Brain microvascular endothelial cell (primary cell): Measurements from ENCODE around the gene CPSF4.

Experiments used
- DNase-seq: peaks from one replicate; pipeline ENCODE4 v3.0.0-alpha.2; 2020
- H3K27ac ChIP-seq: fragments of 250-450 bp; sonication (Bioruptor Pico); 2 replicates; pipeline ENCODE4 v1.5.1; 2020; ENCODE audit warnings: mild to moderate bottlenecking, moderate library complexity
- H3K27me3 ChIP-seq: fragments of 250-450 bp; sonication (Bioruptor Pico); replicated peaks from 2 replicates; pipeline ENCODE4 v1.5.1; 2020; ENCODE audit warnings: mild to moderate bottlenecking
- H3K36me3 ChIP-seq: fragments of 250-450 bp; sonication (Bioruptor Pico); replicated peaks from 2 replicates; pipeline ENCODE4 v1.5.1; 2020; ENCODE audit warnings: mild to moderate bottlenecking
- H3K4me3 ChIP-seq: 2 replicates; pipeline ENCODE4 v1.5.1; 2011; ENCODE audit warnings: low read depth, mild to moderate bottlenecking, control low read depth, low read length, moderate library complexity
- in situ Hi-C: cut with HindIII; loops from 2 replicates; pipeline ENCODE4 v1.10.0; 2017; ENCODE audit warnings: low sequenced_read_pairs, low pct_ligation_motif_present
- TF ChIP-seq, protein P1 (sequence below): IDR thresholded peaks from 2 replicates; pipeline ENCODE4 v1.5.1; 2011; ENCODE audit warnings: low read depth, mild to moderate bottlenecking, moderate library complexity, low read length, control low read depth, inconsistent platforms; ENCODE audit errors: missing control alignments

The CPSF4 gene

GRCh38 chr7:99420986-99421385 lies 17.8 kb upstream of the CPSF4 start:
- TF ChIP-seq, protein P1, sequence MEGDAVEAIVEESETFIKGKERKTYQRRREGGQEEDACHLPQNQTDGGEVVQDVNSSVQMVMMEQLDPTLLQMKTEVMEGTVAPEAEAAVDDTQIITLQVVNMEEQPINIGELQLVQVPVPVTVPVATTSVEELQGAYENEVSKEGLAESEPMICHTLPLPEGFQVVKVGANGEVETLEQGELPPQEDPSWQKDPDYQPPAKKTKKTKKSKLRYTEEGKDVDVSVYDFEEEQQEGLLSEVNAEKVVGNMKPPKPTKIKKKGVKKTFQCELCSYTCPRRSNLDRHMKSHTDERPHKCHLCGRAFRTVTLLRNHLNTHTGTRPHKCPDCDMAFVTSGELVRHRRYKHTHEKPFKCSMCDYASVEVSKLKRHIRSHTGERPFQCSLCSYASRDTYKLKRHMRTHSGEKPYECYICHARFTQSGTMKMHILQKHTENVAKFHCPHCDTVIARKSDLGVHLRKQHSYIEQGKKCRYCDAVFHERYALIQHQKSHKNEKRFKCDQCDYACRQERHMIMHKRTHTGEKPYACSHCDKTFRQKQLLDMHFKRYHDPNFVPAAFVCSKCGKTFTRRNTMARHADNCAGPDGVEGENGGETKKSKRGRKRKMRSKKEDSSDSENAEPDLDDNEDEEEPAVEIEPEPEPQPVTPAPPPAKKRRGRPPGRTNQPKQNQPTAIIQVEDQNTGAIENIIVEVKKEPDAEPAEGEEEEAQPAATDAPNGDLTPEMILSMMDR = no peak
- in situ Hi-C loops = no loop called here
- DNase-seq = no peak
- Histone ChIP-seq H3K27ac (no peak overlapping the region), H3K27me3 (no peaks in the 10 kb centered on the region), H3K36me3 (peaks cover 81% of the 10 kb centered on the region), H3K4me3 (no peak overlapping the region)

DNA sequence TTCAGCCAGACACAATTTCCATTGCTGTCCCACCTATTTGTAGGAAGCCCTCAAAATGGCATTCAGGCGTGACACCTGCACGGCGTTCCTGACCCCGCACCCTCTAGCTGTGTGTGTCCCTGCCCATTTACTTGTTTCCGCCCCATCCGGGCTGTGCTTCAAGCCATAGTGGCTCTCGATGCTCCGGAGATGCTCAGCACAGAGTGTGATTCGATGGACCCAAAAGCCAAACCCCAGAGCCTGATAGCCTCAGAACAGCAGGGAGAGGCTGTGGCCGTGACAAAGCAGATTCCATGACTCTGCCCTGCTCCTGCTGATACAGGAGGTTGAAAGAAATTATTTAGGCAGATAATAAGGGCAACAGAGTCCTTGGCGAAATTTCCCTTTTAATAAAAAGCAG lies 16.6 kb upstream of the CPSF4 start:
- Histone ChIP-seq H3K27me3 (no peaks in the 10 kb centered on the region), H3K36me3 (peaks cover 70% of the 10 kb centered on the region), H3K27ac (no peak overlapping the region), H3K4me3 (no peak overlapping the region)
- TF ChIP-seq, protein P1 = no peak
- DNase-seq = no peak
- in situ Hi-C loops = no loop called here

DNA sequence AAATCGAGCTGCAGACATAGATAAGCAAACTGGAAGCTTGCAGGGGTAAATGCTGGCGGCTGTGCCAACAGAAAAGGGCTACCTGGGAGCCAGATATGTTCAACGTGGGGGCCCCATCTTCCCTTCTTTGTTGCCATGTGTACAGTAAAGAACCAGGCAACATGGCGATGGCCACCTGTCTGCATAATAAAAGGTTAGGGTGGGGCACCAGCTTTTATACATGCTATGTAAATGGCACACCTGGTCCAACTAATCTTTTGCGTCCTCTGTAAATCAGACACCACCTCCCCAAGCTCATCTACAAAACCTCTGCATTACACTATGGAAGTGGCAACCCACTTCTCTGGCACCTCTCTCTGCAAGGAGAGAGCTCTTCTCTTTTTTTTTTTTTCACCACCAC lies 16.1 kb upstream of the CPSF4 start:
- in situ Hi-C loops = no loop called here
- H3K4me3 ChIP-seq = no peak overlapping the region
- no peak overlapping the region for H3K27ac ChIP-seq
- H3K27me3 ChIP-seq = no peaks in the 10 kb centered on the region
- no peak for DNase-seq
- TF ChIP-seq, protein P1 = no peak
- peaks cover 66% of the 10 kb centered on the region for H3K36me3 ChIP-seq

- Histone ChIP-seq H3K27ac (no peak overlapping the region), H3K36me3 (peaks cover 56% of the 10 kb centered on the region), H3K27me3 (no peaks in the 10 kb centered on the region), H3K4me3 (no peak overlapping the region)
- DNase-seq = no peak
- TF ChIP-seq, protein P1 = no peak
- in situ Hi-C loops = no loop called here
Observed at GRCh38 chr7:99424932-99425730, 13.6 kb upstream of the CPSF4 start.

- in situ Hi-C loops = no loop called here
- H3K27ac ChIP-seq = no peak overlapping the region
- H3K4me3 ChIP-seq = no peak overlapping the region
- H3K27me3 ChIP-seq = no peaks in the 10 kb centered on the region
- DNase-seq = no peak
- TF ChIP-seq, protein P1 = no peak
- peaks cover 58% of the 10 kb centered on the region for H3K36me3 ChIP-seq
Observed at GRCh38 chr7:99428972-99429566, 9.7 kb upstream of the CPSF4 start.
